ENCODE data around the gene UST. TPM values are rescaled to one million over a fixed set of nuclear protein-coding genes. Genes with fewer than 3 reads are reported as not detected.

UST gene
- total RNA-seq, 1 experiment from 2014 or later, result 32.1 TPM

GRCh38 chr6:148737806-148738205 lies 9.0 kb upstream of the UST start:
- no peak for TF ChIP-seq USF2 (CRISPR knock-in tag; IDR thresholded peaks at IDR 0.05)
- no peak for TF ChIP-seq NFYB (CRISPR knock-in tag; conservative IDR thresholded peaks at IDR 0.05; ENCODE audit: low read depth)
- no peak for TF ChIP-seq FOXP1 (CRISPR knock-in tag; IDR thresholded peaks at IDR 0.05; ENCODE audit: borderline replicate concordance)
- TF ChIP-seq MLX (CRISPR knock-in tag; IDR thresholded peaks at IDR 0.05), result no peak
- TF ChIP-seq GRHL2 (CRISPR knock-in tag; IDR thresholded peaks at IDR 0.05; ENCODE audit: insufficient replicate concordance, severe bottlenecking), result no peak
- TF ChIP-seq TEAD4 (CRISPR knock-in tag; IDR thresholded peaks at IDR 0.05), result no peak
- TF ChIP-seq SP1 (CRISPR knock-in tag; conservative IDR thresholded peaks at IDR 0.05), result no peak
- no peak for TF ChIP-seq ARID4B (CRISPR knock-in tag; IDR thresholded peaks at IDR 0.05; ENCODE audit: borderline replicate concordance)
- TF ChIP-seq ZBTB43 (CRISPR knock-in tag; IDR thresholded peaks at IDR 0.05), result no peak
- TF ChIP-seq CREB1 (CRISPR knock-in tag; IDR thresholded peaks at IDR 0.05), result no peak
- TF ChIP-seq ZNF416 (CRISPR knock-in tag; IDR thresholded peaks at IDR 0.05), result no peak
- TF ChIP-seq RELA (CRISPR knock-in tag; IDR thresholded peaks at IDR 0.05; ENCODE audit: borderline replicate concordance), result no peak
- no peak for TF ChIP-seq ELF4 (CRISPR knock-in tag; IDR thresholded peaks at IDR 0.05; ENCODE audit: low read depth)
- no peak for TF ChIP-seq FOXJ3 (CRISPR knock-in tag; IDR thresholded peaks at IDR 0.05; ENCODE audit: borderline replicate concordance)
- no peak for TF ChIP-seq PRRX2 (CRISPR knock-in tag; IDR thresholded peaks at IDR 0.05)
- TF ChIP-seq HMGXB4 (CRISPR knock-in tag; IDR thresholded peaks at IDR 0.05), result no peak
- TF ChIP-seq ZNF121 (CRISPR knock-in tag; IDR thresholded peaks at IDR 0.05), result no peak
- no peak for TF ChIP-seq FOXP4 (CRISPR knock-in tag; IDR thresholded peaks at IDR 0.05)
- TF ChIP-seq CDX4 (CRISPR knock-in tag; IDR thresholded peaks at IDR 0.05; ENCODE audit: borderline replicate concordance), result no peak
- no peak for DNase-seq (ENCODE audit: low spot score)
- no peak overlapping the region for H3K4me3 Mint-ChIP-seq
- ChIA-PET CTCF (no interaction called here), POLR2A (no interaction called here)
- H3K27me3 Mint-ChIP-seq (ENCODE audit: low read depth), result peaks cover 2% of the 10 kb centered on the region; the same call in 1 of the 2 replicates
- H3K4me1 Mint-ChIP-seq, result peaks cover 3% of the 10 kb centered on the region; the same call in 1 of the 2 replicates
- H3K9me3 Mint-ChIP-seq, result peaks cover 30% of the 10 kb centered on the region
- H3K36me3 Mint-ChIP-seq, result peaks cover 10% of the 10 kb centered on the region
- ATAC-seq, result no peak
- H3K27ac Mint-ChIP-seq, result no peak overlapping the region

All from WTC11 (cell line).